HCT116 (cell line): ENCODE data around the gene CACNA1C. TPM values are rescaled to one million over a fixed set of nuclear protein-coding genes. Genes with fewer than 3 reads are reported as not detected.

Source experiments
- ATAC-seq: fragments of 200-7000 bp; cut with Tn5 transposase; 2 replicates; pipeline ENCODE4 v1.9.1; 2020; ENCODE audit warnings: mild to moderate bottlenecking, moderate library complexity
- BruUV-seq: library from RNA; stranded (reverse); fragments of 400-500 nt; replicated peaks from 2 replicates; lab custom pipeline; 2021; lab: Mats Ljungman, UMichigan
- CTCF ChIA-PET: fragments of 300-600 bp; sonication (Branson Sonifier 250); formaldehyde crosslinking; loops from one replicate; lab custom pipeline; 2021; ENCODE audit warnings: antibody characterized with exemption; lab: Charles Lee
- POLR2A ChIA-PET: fragments of 300-600, 350-600 bp; sonication (Branson Sonifier 250); formaldehyde crosslinking; loops from one replicate; lab custom pipeline; 2021; ENCODE audit warnings: antibody characterized with exemption; lab: Charles Lee
- RAD21 ChIA-PET, 2 experiments: fragments of 300-600 bp; sonication (Branson Sonifier 250); formaldehyde crosslinking; loops; one replicate each; lab custom pipeline; 2023; ENCODE audit warnings: low total read pairs in 2 of 2; ENCODE audit not compliant: uncharacterized antibody in 2 of 2, unreplicated experiment in 2 of 2, low non-redundant PET in 1 of 2; lab: Charles Lee
- DNase-seq: peaks from one replicate; pipeline ENCODE4 v3.0.0-alpha.2; 2010; ENCODE audit warnings: low read depth, low spot score
- H2AFZ ChIP-seq: fragments of 200-600 bp; shearing (Covaris generic), sonication (generic); 2 replicates; pipeline ENCODE4 v1.6.1; 2017; ENCODE audit warnings: low read depth, mixed run types, mixed read lengths, antibody characterized with exemption, low read length; ENCODE audit not compliant: poor library complexity, severe bottlenecking
- H3K27ac ChIP-seq: 2 replicates; pipeline ENCODE4 v1.5.1; 2012; ENCODE audit warnings: low read depth, low read length
- H3K27me3 ChIP-seq: fragments of 200-600 bp; sonication (generic); 2 replicates; pipeline ENCODE4 v1.6.1; 2016; ENCODE audit warnings: mixed run types, low read length, mixed read lengths; ENCODE audit not compliant: insufficient read depth
- H3K36me3 ChIP-seq, 2 experiments: fragments of 200-500 bp in 1 of 2; fragments of 200-600 bp in 1 of 2; sonication (Bioruptor generic) in 1 of 2; sonication (generic) in 1 of 2; 2 replicates each; pipeline versions ENCODE4 v1.5.1 to v1.6.1; 2014 to 2016; ENCODE audit warnings: low read length in 2 of 2, inconsistent platforms in 1 of 2, mixed read lengths in 1 of 2, mixed run types in 1 of 2; ENCODE audit not compliant: insufficient read depth in 2 of 2, control insufficient read depth in 1 of 2
- H3K4me1 ChIP-seq, 2 experiments: fragments of 200-600 bp in 1 of 2; sonication (generic) in 1 of 2; 2 replicates each; pipeline versions ENCODE4 v1.5.1 to v1.6.1; 2012 to 2017; ENCODE audit warnings: low read length in 2 of 2, inconsistent platforms in 1 of 2, mild to moderate bottlenecking in 1 of 2, mixed read lengths in 1 of 2, mixed run types in 1 of 2, moderate library complexity in 1 of 2; ENCODE audit not compliant: insufficient read depth in 2 of 2, control insufficient read depth in 1 of 2
- H3K4me2 ChIP-seq: fragments of 200-600 bp; sonication (generic); 2 replicates; pipeline ENCODE4 v1.6.1; 2017; ENCODE audit warnings: mixed run types, low read length, mixed read lengths
- H3K4me3 ChIP-seq, 2 experiments: fragments of 200-600 bp in 1 of 2; sonication (generic) in 1 of 2; replicated peaks in 1 of 2; 2 replicates each; pipeline ENCODE4 v1.5.1; 2011 to 2016; ENCODE audit warnings: low read length in 2 of 2, control low read depth in 1 of 2, low read depth in 1 of 2, mild to moderate bottlenecking in 1 of 2, mixed read lengths in 1 of 2, mixed run types in 1 of 2
- H3K79me2 ChIP-seq: fragments of 200-600 bp; sonication (generic); 2 replicates; pipeline ENCODE4 v1.6.1; 2017; ENCODE audit warnings: mild to moderate bottlenecking, mixed run types, low read length, moderate library complexity, mixed read lengths; ENCODE audit not compliant: insufficient read depth
- H3K9ac ChIP-seq: fragments of 200-600 bp; sonication (generic); 2 replicates; pipeline ENCODE4 v1.6.1; 2016; ENCODE audit warnings: low read length, mixed read lengths
- H3K9me2 ChIP-seq: fragments of 200-600 bp; sonication (generic), shearing (Covaris generic); 2 replicates; pipeline ENCODE4 v1.6.1; 2017; ENCODE audit warnings: mixed run types, mild to moderate bottlenecking, moderate library complexity; ENCODE audit not compliant: insufficient read depth
- H3K9me3 ChIP-seq, 2 experiments: fragments of 200-500 bp in 1 of 2; fragments of 200-600 bp in 1 of 2; sonication (Bioruptor generic) in 1 of 2; sonication (generic) in 1 of 2; 2 replicates each; pipeline ENCODE4 v1.6.1; 2014 to 2017; ENCODE audit warnings: low read length in 2 of 2, mixed read lengths in 2 of 2, inconsistent platforms in 1 of 2, low read depth in 1 of 2, mild to moderate bottlenecking in 1 of 2, mixed run types in 1 of 2, moderate library complexity in 1 of 2; ENCODE audit not compliant: control insufficient read depth in 1 of 2, insufficient read depth in 1 of 2
- H4K20me1 ChIP-seq: fragments of 200-600 bp; sonication (generic), shearing (Covaris generic); 2 replicates; pipeline ENCODE4 v1.6.1; 2017; ENCODE audit warnings: mixed run types, mild to moderate bottlenecking, moderate library complexity; ENCODE audit not compliant: insufficient read depth
- ATF3 ChIP-seq: IDR thresholded peaks from 2 replicates; pipeline ENCODE4 v1.6.1; 2012
- CBX3 ChIP-seq: IDR thresholded peaks from 2 replicates; pipeline ENCODE4 v1.6.1; 2012; ENCODE audit warnings: low read depth
- CTCF ChIP-seq, 3 experiments: fragments of 200-600 bp in 1 of 3; sonication (generic) in 1 of 3; IDR thresholded peaks in 2 of 3; conservative IDR thresholded peaks in 1 of 3; 2 replicates each; pipeline ENCODE4 v1.5.1; 2012 to 2017; ENCODE audit warnings: low read depth in 2 of 3, low read length in 2 of 3, antibody characterized with exemption in 1 of 3, borderline replicate concordance in 1 of 3, control low read depth in 1 of 3, mild to moderate bottlenecking in 1 of 3, mixed read lengths in 1 of 3, mixed run types in 1 of 3, moderate library complexity in 1 of 3; ENCODE audit not compliant: insufficient read depth in 1 of 3
- EZH2 ChIP-seq: fragments of 200-600 bp; sonication (generic); IDR thresholded peaks from 2 replicates; pipeline ENCODE4 v1.6.1; 2017; ENCODE audit warnings: antibody characterized with exemption, mixed run types
- EZH2phosphoT487 ChIP-seq: fragments of 200-600 bp; IDR thresholded peaks from 2 replicates; pipeline ENCODE4 v1.6.1; 2018; ENCODE audit warnings: antibody characterized with exemption, borderline replicate concordance
- JUND ChIP-seq: IDR thresholded peaks from 2 replicates; pipeline ENCODE4 v1.6.1; 2012
- MAX ChIP-seq: IDR thresholded peaks from 2 replicates; pipeline ENCODE4 v1.6.1; 2012
- POLR2A ChIP-seq: IDR thresholded peaks from 2 replicates; pipeline ENCODE4 v1.7.0; 2011; ENCODE audit warnings: borderline replicate concordance; ENCODE audit not compliant: insufficient read depth, insufficient read length; ENCODE audit errors: extremely low read depth
- POLR2AphosphoS5 ChIP-seq: IDR thresholded peaks from 2 replicates; pipeline ENCODE4 v1.6.1; 2011; ENCODE audit warnings: mild to moderate bottlenecking, low read depth, low read length, moderate library complexity
- RAD21 ChIP-seq: IDR thresholded peaks from 2 replicates; pipeline ENCODE4 v1.6.1; 2012; ENCODE audit warnings: low read depth, mild to moderate bottlenecking
- ZBTB33 ChIP-seq: IDR thresholded peaks from 2 replicates; pipeline ENCODE4 v1.6.1; 2011; ENCODE audit warnings: mild to moderate bottlenecking, low read length, moderate library complexity; ENCODE audit not compliant: insufficient replicate concordance; ENCODE audit errors: extremely low read depth
- ZNF274 ChIP-seq: fragments of 200-500 bp; sonication (Bioruptor generic); IDR thresholded peaks from 2 replicates; pipeline ENCODE4 v1.6.1; 2014; ENCODE audit warnings: mild to moderate bottlenecking, low read depth, low read length, inconsistent platforms
- intact Hi-C: fragments of 100-400 bp; cut with micrococcal nuclease; formaldehyde crosslinking; loops from 2 replicates; pipeline ENCODE4 v1.10.0; 2022
- total RNA-seq: library from RNA; stranded (reverse); gene quantifications from one replicate; pipeline ENCODE4 v1.2.1, GENCODE V29; 2021; ENCODE audit not compliant: unreplicated experiment

The CACNA1C gene
- total RNA-seq, 1 experiment from 2014 or later = 0.05 TPM

GRCh38 chr12:2492236-2492635 lies 439.4 kb downstream of the CACNA1C start (continued):
- TF ChIP-seq POLR2AphosphoS5 = no peak
- no peak for TF ChIP-seq ZNF274
- no peak for TF ChIP-seq MAX
- no peak for TF ChIP-seq EZH2phosphoT487
- TF ChIP-seq JUND = no peak
- TF ChIP-seq EZH2 = no peak

- Histone ChIP-seq H3K27me3 (peaks cover 93% of the 10 kb centered on the region), H3K9me2 (no peaks in the 10 kb centered on the region), H2AFZ (no peak overlapping the region), H3K9ac (no peak overlapping the region), H3K79me2 (no peaks in the 10 kb centered on the region), H3K4me3 (no peak overlapping the region), H3K9me3 (no peaks in the 10 kb centered on the region), H3K27ac (no peak overlapping the region), H3K4me1 (no peaks in the 10 kb centered on the region), H3K4me2 (no peak overlapping the region), H4K20me1 (no peaks in the 10 kb centered on the region), H3K36me3 (no peaks in the 10 kb centered on the region)
- no TSS peak for BruUV-seq
- ATAC-seq = no peak
- no peak for DNase-seq
- no peak for TF ChIP-seq MAX
- no peak for TF ChIP-seq EZH2
- no peak for TF ChIP-seq POLR2A
- no peak for TF ChIP-seq RAD21
- TF ChIP-seq ATF3 = no peak
- no peak for TF ChIP-seq CBX3
- no peak for TF ChIP-seq JUND
- no peak for TF ChIP-seq ZBTB33
- TF ChIP-seq CTCF (IDR thresholded peaks at IDR 0.05 in 2 of 3, conservative IDR thresholded peaks at IDR 0.05 in 1 of 3; ENCODE audit: borderline replicate concordance in 1 of 3, insufficient read depth in 1 of 3, low read depth in 2 of 3, low read length in 2 of 3) = no peak
- RAD21 ChIA-PET = no interaction called here
- intact Hi-C loops = no loop called here
- POLR2A ChIA-PET = no interaction called here
- CTCF ChIA-PET = no interaction called here
Measured at GRCh38 chr12:2493086-2493485, 440.3 kb downstream of the CACNA1C start.
